ENCODE results near the gene NOP16. TPM values are rescaled to one million over a fixed set of nuclear protein-coding genes. Genes with fewer than 3 reads are reported as not detected.
A peak's percentile ranks its signal among the peaks of the same experiment; 100 is the strongest.

Gene NOP16
- total and polyA plus RNA-seq, 2 of the 13 experiments (the other 11 are each of a cell fraction or from before 2014, with no cell fraction given): 43.3 to 48.4 TPM

DNA sequence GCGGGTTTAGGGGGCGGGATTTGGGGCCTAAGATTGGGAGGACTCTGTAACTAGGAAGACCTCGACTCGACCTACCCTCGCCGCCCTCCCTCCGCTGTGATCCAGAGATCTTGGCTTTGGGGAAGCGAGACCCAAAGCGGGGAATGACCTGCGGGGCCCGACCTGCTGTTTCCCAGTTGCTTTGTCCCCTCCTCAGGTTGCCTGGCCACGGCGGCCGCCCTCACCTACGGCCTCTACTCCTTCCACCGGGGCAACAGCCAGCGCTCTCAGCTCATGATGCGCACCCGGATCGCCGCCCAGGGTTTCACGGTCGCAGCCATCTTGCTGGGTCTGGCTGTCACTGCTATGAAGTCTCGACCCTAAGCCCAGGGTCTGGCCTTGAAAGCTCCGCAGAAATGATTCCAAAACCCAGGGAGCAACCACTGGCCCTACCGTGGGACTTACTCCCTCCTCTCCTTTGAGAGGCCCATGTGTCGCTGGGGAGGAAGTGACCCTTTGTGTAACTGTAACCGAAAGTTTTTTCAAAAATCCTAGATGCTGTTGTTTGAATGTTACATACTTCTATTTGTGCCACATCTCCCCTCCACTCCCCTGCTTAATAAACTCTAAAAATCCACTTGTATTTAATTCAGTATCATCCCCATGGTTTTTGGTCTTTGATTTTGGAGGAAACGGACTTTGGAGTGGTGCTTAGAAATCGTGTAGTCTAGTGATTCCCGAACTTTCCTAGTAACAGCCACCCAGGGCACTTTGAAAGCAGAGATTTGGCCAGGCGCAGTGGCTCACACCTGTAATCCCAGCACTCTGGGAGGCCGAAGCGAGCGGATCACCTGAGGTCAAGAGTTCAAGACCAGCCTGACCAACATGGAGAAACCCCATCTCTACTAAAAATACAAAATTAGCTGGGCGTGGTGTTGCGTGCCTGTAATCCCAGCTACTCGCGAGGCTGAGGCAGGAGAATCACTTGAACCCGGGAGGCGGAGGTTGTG lies 1.0 kb upstream of the NOP16 start (continued):
- TF ChIP-seq ZNF34 (CRISPR knock-in tag; IDR thresholded peaks at IDR 0.05; ENCODE audit: borderline replicate concordance) (no peak), MZF1 (CRISPR knock-in tag; IDR thresholded peaks at IDR 0.05; ENCODE audit: borderline replicate concordance) (no peak), ZNF556 (CRISPR knock-in tag; IDR thresholded peaks at IDR 0.05; ENCODE audit: borderline replicate concordance) (no peak), ZNF709 (CRISPR knock-in tag; IDR thresholded peaks at IDR 0.05) (no peak), ZNF589 (CRISPR knock-in tag; conservative IDR thresholded peaks at IDR 0.05) (no peak), ZNF350 (CRISPR knock-in tag; IDR thresholded peaks at IDR 0.05; ENCODE audit: borderline replicate concordance, low read depth) (no peak; the same call in 1 of the 2 replicates), ZKSCAN8 (CRISPR knock-in tag; IDR thresholded peaks at IDR 0.05; ENCODE audit: borderline replicate concordance) (no peak), ZNF772 (CRISPR knock-in tag; IDR thresholded peaks at IDR 0.05) (no peak), RBM39 (IDR thresholded peaks at IDR 0.05; ENCODE audit: low read depth, low read length, poor library complexity, severe bottlenecking) (no peak), RAD21 (CRISPR knock-in tag; IDR thresholded peaks at IDR 0.05) (peak; percentile 15; the same call in 1 of the 2 replicates), ZNF557 (CRISPR knock-in tag; IDR thresholded peaks at IDR 0.05) (no peak), ZNF713 (CRISPR knock-in tag; IDR thresholded peaks at IDR 0.05) (no peak), HMG20A (CRISPR knock-in tag; IDR thresholded peaks at IDR 0.05; ENCODE audit: borderline replicate concordance) (no peak), NFKBIZ (CRISPR knock-in tag; IDR thresholded peaks at IDR 0.05) (no peak), ATF7-NPFF (CRISPR knock-in tag; IDR thresholded peaks at IDR 0.05; ENCODE audit: low read depth) (no peak; the same call in 1 of the 2 replicates), HOXA3 (CRISPR knock-in tag; IDR thresholded peaks at IDR 0.05) (peak; percentile 22; the same call in 1 of the 2 replicates), ZNF678 (CRISPR knock-in tag; IDR thresholded peaks at IDR 0.05) (no peak), CENPX (CRISPR knock-in tag; IDR thresholded peaks at IDR 0.05) (no peak), EZH2 (conservative IDR thresholded peaks at IDR 0.05; ENCODE audit: low read depth, low read length) (no peak), GABPB1 (CRISPR knock-in tag; IDR thresholded peaks at IDR 0.05) (no peak), ZFP36L2 (CRISPR knock-in tag; IDR thresholded peaks at IDR 0.05) (no peak), HNF4G (IDR thresholded peaks at IDR 0.05; ENCODE audit: borderline replicate concordance, low read depth, low read length) (no peak), HNF4G (CRISPR knock-in tag; IDR thresholded peaks at IDR 0.05; ENCODE audit: borderline replicate concordance, low read depth) (no peak)
- TF ChIP-seq, protein P1, sequence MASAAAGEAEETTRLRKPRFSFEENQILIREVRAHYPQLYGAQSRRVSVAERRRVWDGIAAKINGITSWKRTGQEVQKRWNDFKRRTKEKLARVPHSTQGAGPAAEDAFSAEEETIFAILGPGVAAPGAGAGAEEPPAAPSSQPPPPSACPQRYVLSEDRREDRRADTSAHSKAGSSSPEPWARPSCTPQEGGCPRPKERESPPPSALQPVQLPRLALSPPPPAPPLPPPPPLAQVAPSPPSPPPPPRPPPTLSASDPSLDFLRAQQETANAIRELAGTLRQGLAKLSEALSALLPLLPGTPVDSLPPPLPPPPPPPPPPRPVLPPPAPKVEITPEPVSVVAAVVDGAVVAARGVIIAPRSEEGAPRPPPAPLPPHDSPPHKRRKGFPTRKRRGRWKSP (CRISPR knock-in tag; IDR thresholded peaks at IDR 0.05): no peak
- TF ChIP-seq, protein P2, sequence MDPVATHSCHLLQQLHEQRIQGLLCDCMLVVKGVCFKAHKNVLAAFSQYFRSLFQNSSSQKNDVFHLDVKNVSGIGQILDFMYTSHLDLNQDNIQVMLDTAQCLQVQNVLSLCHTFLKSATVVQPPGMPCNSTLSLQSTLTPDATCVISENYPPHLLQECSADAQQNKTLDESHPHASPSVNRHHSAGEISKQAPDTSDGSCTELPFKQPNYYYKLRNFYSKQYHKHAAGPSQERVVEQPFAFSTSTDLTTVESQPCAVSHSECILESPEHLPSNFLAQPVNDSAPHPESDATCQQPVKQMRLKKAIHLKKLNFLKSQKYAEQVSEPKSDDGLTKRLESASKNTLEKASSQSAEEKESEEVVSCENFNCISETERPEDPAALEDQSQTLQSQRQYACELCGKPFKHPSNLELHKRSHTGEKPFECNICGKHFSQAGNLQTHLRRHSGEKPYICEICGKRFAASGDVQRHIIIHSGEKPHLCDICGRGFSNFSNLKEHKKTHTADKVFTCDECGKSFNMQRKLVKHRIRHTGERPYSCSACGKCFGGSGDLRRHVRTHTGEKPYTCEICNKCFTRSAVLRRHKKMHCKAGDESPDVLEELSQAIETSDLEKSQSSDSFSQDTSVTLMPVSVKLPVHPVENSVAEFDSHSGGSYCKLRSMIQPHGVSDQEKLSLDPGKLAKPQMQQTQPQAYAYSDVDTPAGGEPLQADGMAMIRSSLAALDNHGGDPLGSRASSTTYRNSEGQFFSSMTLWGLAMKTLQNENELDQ (CRISPR knock-in tag; IDR thresholded peaks at IDR 0.05; ENCODE audit: borderline replicate concordance): no peak
- TF ChIP-seq, protein P3, sequence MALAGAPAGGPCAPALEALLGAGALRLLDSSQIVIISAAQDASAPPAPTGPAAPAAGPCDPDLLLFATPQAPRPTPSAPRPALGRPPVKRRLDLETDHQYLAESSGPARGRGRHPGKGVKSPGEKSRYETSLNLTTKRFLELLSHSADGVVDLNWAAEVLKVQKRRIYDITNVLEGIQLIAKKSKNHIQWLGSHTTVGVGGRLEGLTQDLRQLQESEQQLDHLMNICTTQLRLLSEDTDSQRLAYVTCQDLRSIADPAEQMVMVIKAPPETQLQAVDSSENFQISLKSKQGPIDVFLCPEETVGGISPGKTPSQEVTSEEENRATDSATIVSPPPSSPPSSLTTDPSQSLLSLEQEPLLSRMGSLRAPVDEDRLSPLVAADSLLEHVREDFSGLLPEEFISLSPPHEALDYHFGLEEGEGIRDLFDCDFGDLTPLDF (CRISPR knock-in tag; IDR thresholded peaks at IDR 0.05): no peak
